ENCODE measurements around the gene DND1.
"Not testable (repeated sequence)": the region's sequence is repeated elsewhere in the genome, so short reads cannot be mapped to it uniquely, and the experiment has no call there.

The DND1 gene

DNA sequence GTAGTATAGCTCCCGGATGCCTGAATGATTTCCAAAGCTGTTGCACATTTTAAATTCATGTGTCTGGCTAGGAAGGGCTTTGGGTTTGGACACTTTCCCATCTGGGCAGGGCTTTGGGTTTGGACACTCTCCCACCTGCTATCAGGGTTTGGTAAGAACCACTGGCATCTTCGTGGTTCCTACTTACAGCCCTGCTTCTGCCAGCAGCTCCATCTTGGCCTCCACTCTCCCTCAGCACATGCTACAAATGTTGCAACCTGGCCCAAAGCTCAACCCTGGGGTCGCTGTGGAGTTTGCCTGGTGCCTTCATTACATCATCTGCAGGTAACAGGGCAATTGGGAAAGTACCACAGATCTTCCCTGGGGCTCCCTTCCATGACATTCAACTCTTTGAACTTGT is 30.7 kb downstream of the DND1 start:
- DNase-seq (ENCODE audit: low spot score): no peak
- TF ChIP-seq, protein P1, sequence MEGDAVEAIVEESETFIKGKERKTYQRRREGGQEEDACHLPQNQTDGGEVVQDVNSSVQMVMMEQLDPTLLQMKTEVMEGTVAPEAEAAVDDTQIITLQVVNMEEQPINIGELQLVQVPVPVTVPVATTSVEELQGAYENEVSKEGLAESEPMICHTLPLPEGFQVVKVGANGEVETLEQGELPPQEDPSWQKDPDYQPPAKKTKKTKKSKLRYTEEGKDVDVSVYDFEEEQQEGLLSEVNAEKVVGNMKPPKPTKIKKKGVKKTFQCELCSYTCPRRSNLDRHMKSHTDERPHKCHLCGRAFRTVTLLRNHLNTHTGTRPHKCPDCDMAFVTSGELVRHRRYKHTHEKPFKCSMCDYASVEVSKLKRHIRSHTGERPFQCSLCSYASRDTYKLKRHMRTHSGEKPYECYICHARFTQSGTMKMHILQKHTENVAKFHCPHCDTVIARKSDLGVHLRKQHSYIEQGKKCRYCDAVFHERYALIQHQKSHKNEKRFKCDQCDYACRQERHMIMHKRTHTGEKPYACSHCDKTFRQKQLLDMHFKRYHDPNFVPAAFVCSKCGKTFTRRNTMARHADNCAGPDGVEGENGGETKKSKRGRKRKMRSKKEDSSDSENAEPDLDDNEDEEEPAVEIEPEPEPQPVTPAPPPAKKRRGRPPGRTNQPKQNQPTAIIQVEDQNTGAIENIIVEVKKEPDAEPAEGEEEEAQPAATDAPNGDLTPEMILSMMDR (IDR thresholded peaks at IDR 0.05; ENCODE audit: extremely low read depth, insufficient read depth, missing control alignments): no peak
- in situ Hi-C loops (cut with MboI; ENCODE audit: low pct_unique_long_range_greater_than_20kb, low sequenced_read_pairs, unreplicated experiment): no loop called here

DNA sequence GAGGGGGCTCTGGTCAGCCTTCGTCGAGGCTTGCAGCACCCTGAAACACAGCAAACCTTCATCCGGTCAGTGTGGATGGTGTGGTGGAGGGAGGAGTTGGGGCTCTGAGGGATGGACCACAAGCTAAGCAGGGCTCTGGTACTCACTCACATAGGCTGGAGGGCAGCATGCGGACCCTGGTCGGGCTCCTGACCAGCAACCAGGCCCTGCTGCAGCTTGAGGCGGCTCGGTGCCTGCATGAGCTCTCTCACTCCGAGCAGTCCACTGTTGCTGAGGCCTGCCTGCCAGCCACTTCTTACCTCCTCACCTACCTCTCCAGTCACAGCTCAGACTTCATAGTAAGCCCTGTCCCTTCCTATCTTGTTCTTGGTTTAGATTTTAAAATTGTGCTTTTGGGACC is 31.7 kb downstream of the DND1 start:
- TF ChIP-seq, protein P1 (IDR thresholded peaks at IDR 0.05; ENCODE audit: extremely low read depth, insufficient read depth, missing control alignments): no peak
- in situ Hi-C loops (cut with MboI; ENCODE audit: low pct_unique_long_range_greater_than_20kb, low sequenced_read_pairs, unreplicated experiment): no loop called here
- no peak for DNase-seq (ENCODE audit: low spot score)

DNA sequence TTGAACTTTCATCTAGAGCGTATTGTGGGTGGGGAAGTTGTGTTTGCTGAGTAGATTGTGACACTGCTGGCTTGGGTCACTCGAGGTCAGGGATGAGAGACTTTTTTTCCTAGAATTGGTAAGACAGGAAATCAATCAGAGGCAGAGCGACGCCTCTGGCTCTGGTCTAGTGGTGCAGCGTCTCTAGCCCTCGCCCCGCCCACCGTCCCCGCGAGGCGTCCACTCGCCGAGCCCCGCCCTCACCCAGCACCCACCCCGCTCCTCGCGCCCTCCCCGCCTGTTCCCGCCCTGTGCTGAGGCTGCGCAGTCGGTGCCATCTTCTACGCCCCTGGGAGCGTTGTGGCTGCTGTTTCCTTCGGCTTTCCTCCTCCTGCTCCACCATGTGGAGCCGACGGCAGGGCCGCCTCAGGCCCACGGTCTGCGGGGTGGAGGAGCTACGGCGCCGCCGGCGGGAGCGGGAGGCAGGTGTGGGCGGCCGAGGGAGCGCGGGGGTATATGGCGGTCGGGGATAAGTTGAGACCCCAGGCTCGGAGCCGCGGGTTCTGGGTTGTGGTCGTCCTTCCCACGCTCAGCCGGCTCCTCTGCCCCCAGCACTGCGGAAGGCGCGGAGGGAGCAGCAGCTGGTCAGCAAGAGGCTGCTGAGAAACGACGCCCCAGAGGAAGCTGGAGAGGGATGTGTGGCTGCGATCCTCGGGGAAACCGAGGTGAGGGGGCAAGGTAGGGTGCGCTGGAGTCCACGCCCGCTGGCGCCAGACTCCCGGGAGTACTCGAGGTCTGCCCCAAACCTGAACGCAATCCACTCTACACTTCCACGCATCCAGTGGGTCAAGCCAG is 34.0 kb downstream of the DND1 start, which contains the start of gene TMCO6:
Gene TMCO6, plus strand, starts transcription at position 304 of the 834 bp plus-strand sequence. Its CDS starts 77 bp downstream, at position 381.
- DNase-seq (ENCODE audit: low spot score): peak; percentile 99
- in situ Hi-C loops (cut with MboI; ENCODE audit: low pct_unique_long_range_greater_than_20kb, low sequenced_read_pairs, unreplicated experiment): loop anchor here (10.0 kb wide), 1 partner anchor 265 kb away; no protein-coding TSS in a partner anchor
- TF ChIP-seq, protein P1 (IDR thresholded peaks at IDR 0.05; ENCODE audit: extremely low read depth, insufficient read depth, missing control alignments): peak; percentile 60

DNA sequence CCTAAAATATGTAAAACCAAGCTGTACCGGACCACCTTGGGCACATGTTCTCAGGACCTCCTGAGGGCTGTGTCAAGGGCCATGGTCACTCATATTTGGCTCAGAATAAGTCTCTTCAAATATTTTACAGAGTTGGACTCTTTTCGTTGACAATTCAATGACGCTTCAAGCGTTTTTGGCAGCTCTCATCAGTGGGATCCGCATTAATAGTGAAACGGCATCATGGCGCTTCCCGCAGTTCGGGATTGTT is 34.6 kb downstream of the DND1 start:
- in situ Hi-C loops (cut with MboI; ENCODE audit: low pct_unique_long_range_greater_than_20kb, low sequenced_read_pairs, unreplicated experiment): loop anchor here (10.0 kb wide), 1 partner anchor 264 kb away; no protein-coding TSS in a partner anchor

DNA sequence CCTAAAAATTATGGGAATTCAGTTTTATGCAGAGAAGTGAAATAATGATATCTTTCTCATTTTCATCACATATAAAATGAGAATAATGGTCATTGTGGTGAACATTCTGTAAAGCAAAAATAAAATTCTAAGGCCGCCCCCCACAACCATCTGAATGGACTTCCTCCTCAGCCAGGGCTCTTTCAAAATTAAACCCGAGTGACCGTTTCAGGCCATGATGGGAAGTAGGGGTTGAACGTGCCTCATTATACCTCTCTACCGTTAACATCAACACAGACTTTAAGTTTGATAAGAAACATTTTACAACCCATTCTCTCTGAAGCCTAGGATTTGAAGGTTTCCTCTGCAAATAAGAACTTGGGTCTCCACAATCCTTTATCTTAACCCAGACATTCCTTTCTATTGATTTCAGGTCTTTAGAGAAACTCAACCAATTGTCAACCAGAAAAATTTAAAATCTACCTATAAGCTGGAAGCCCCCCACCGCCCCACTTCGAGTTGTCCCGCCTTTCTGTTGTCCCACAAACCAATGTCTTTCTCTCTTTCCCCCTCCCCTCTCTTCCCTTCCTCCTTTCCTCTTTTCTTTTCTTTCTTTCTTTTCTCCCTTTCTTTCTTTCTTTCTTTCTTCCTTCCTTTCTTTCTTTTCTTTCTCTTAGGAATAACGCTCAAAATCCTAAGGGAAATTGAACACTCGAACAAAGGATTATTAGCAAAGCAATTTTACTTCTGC is 35.8 kb downstream of the DND1 start:
- no peak for DNase-seq (ENCODE audit: low spot score)
- in situ Hi-C loops (cut with MboI; ENCODE audit: low pct_unique_long_range_greater_than_20kb, low sequenced_read_pairs, unreplicated experiment): loop anchor here (10.0 kb wide), 1 partner anchor 263 kb away; no protein-coding TSS in a partner anchor
- TF ChIP-seq, protein P1 (IDR thresholded peaks at IDR 0.05; ENCODE audit: extremely low read depth, insufficient read depth, missing control alignments): no peak

More for the DNA sequence above, 34.6 kb downstream of the DND1 start:
- DNase-seq (ENCODE audit: low spot score): not testable (repeated sequence)

DNA sequence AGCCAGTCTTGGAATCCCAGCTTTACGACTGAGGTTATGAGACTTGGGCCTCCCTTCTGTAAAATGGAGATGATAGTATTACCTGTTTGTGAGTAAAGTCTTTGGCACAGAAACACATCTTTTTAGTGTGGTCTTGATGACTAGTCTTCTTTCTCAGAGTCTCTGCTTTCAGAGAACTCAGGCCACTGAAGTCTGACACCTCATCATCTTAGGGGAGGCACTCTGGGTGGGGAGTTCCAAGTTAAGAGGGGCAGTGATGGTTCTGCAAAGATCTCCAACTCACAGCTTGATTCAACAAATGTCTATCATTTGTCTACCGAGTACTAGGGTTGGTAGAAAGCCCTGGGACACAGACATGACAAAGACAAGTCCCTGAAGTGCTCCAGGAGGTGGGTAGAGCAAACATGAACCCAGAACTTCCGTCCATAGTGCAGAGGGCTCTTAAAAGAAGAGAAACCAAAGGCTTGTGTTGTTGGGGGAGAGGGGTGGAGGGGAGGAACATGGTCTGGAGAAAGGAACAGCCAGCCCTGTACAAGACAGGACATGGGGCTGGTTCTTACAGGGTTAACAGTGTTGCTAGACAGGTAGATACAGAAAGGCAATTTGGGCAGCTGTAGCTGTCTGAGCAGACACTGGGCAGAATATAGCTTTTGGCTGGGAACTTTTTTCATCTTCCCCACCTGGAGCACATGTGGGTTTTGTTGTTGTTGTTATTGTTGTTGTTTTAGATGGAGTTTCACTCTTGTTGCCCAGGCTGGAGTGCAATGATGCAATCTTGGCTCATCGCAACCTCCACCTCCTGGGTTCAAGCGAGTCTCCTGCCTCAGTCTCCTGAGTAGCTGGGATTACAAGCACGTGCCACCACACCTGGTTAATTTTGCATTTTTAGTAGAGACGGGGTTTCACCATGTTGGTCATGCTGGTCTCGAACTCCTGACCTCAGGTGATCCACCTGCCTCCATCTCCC is 37.8 kb downstream of the DND1 start:
- in situ Hi-C loops (cut with MboI; ENCODE audit: low pct_unique_long_range_greater_than_20kb, low sequenced_read_pairs, unreplicated experiment): loop anchor here (10.0 kb wide), 1 partner anchor 261 kb away; no protein-coding TSS in a partner anchor
- TF ChIP-seq, protein P1 (IDR thresholded peaks at IDR 0.05; ENCODE audit: extremely low read depth, insufficient read depth, missing control alignments): no peak
- no peak for DNase-seq (ENCODE audit: low spot score)
